HG03139 (cell line): ENCODE results near the gene KCNJ18.
"Not testable (repeated sequence)": the region's sequence is repeated elsewhere in the genome, so short reads cannot be mapped to it uniquely, and the experiment has no call there.

Source experiments
- ATAC-seq: cut with Tn5 transposase; IDR thresholded peaks from one replicate; pipeline ENCODE4 v1.9.1; 2021; ENCODE audit not compliant: unreplicated experiment

Gene KCNJ18

GRCh38 chr17:21670361-21671155 is 21.8 kb upstream of the KCNJ18 start:
- ATAC-seq = not testable (repeated sequence)

DNA sequence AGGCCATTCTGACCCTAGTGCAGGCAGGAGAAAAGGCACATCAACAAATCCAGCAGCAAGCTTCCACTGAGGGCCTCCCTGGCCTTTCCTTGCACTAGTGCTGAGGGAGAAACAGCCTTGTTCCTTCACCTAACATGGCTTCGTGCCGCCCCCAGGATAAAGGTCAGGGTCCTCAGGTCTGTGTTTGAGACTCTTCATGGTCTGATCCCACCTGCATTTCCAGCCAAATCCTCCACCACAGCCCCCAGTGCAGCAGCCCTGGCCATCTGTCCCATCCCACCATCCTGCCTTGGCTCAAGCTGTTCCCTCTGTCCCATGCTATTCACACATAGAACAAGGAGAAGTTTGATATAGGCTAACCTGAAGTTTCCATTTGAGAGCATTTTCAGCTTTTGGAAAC is 20.9 kb upstream of the KCNJ18 start:
- ATAC-seq = not testable (repeated sequence)

DNA sequence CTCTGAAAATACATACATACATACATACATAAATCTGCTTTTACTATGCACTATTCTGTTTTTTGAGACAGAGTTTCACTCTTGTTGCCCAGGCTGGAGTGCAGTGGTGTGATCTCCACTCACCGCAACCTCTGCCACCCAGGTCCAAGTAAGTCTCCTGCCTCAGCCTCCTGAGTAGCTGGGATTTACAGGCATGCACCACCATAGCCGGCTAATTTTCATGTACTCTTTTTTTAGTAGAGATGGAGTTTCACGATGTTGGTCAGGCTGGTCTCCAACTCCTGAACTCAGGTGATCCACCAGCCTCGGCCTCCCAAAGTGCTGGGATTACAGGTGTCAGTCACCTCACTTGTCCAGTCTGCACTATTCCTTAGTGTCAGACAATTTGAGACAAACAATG is 20.5 kb upstream of the KCNJ18 start:
- ATAC-seq = not testable (repeated sequence)

GRCh38 chr17:21673451-21674241 is 18.7 kb upstream of the KCNJ18 start:
- ATAC-seq = not testable (repeated sequence)

DNA sequence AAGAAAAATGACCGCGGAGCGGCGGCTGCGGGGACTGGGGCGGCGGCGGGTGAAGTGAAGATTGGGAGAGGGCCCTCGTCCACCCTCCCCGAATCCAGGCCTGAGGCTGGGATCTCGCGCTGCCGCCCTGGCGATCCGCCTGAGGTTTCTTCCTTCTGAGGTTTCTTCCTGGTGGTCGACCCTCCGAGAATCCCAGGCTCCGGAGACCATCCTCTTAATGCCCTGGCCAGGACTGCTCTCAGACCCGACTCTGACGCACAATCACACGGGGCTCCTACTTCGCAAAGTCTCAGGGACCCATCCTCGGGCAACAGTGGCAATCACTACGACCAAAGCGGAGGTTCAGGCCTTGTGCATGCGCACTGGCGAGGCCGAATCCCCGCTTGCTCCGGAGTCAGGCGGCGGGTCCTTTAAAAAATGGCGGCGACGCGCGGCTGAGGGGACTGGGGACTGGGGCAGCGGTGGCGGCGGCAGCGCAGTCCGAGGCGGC is 18.0 kb upstream of the KCNJ18 start:
- ATAC-seq = no peak

DNA sequence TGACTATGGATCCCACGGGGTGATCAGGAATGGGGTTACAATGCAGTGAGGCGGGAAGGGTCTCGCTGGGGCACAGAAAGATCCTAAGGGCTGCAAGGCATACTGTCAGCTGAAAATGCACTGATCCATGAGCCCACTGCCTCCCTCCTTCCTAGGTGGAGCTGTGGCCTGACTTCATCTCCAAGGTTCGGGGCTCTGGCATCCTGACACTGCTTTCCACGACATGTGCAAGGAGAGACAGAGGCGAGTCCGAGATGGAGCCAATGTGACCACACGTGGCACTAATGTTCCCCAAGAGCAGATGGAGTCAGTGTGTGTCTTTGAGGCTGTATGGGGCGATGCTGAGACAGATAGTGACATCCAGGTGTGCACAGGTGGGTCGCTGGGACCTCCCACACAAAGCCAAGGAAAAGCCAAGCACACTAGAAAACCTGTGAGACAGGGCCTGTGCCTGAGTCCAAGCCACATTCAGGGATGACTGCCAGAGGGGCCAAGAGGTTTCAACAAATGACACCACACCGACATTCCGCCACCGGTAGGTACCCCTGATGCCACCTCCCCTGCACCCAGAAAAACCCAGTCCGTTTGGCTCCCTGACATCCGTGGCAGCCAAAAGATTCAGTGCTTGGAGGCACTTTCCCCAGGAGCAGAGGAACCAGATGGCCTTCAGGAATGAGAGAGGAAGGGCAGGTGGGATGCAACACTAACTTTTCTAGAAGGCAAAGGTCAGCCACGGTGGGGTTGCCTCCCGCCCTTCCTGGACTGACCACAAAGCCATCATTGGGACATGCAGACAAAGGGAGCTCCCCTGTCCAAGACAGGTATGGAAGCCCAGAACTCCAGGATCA is 17.2 kb upstream of the KCNJ18 start:
- ATAC-seq = not testable (repeated sequence)

- not testable (repeated sequence) for ATAC-seq
Observed at GRCh38 chr17:21675739-21676130, 16.6 kb upstream of the KCNJ18 start.

- no peak for ATAC-seq
Observed at GRCh38 chr17:21676281-21677111, 15.8 kb upstream of the KCNJ18 start.

GRCh38 chr17:21677126-21677910 is 15.0 kb upstream of the KCNJ18 start:
- no peak for ATAC-seq

- ATAC-seq = no peak
Observed at GRCh38 chr17:21677911-21678310, 14.4 kb upstream of the KCNJ18 start.

GRCh38 chr17:21678393-21679081 is 13.8 kb upstream of the KCNJ18 start:
- ATAC-seq = no peak

DNA sequence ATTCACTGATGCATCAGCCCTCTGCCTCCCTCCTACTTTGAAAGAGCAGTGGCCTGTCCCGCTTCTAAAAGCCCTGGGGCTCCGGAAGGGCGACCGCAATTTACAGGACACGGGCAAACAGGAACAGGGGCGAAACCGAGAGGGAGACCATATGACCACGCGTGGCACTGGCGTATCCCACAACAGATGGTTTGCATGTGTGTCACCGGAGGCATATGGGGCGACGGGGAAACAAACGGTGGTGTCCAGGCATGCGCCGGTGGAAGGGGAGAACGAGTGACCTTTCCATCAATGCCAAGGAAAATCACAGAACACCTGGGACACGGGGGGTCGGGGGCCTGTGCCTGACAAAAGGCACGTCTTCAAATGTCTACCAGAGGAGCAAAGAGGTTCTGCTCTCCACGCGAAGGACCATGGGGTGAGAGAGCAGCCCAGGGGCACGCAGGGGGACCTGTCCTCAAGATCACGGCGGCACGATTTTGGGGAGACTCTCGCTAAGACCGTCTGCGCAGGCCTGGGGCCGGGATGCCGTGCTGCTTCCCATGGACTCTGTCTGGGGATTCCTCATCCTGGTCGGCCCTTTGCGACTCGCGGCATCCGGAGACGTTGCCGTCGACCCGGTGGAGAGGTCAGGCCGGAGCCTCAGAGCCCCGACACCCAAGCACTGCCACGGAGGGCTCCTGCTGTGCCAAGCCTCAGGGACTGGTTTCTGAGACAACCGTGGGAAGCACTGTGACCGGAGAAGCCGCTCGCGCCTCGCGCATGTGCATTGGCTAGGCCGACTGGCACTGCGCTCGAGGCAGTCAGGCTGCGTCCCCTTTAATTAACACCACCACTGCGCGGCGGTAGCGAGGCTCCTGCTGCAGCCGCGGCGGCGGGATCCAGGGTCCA is 12.8 kb upstream of the KCNJ18 start:
- ATAC-seq = no peak

DNA sequence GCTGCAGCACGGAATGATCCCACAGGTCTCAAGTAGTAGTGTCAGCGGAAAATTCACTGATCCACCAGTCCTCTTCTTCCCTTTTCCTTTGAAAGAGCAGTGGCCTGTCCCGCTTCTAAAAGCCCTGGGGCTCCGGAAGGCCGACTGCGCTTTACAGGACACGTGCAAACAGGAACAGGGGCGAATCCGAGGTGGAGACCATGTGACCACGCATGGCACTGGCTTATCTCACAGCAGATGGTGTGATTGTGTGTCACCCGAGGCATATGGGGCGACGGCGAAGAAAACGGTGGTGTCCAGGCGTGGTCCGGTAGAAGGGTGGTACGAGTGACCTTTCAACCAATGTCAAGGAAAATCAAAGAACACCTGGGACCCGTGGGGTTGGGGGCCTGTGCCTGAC is 12.0 kb upstream of the KCNJ18 start:
- no peak for ATAC-seq

GRCh38 chr17:21680850-21681351 is 11.4 kb upstream of the KCNJ18 start:
- not testable (repeated sequence) for ATAC-seq

DNA sequence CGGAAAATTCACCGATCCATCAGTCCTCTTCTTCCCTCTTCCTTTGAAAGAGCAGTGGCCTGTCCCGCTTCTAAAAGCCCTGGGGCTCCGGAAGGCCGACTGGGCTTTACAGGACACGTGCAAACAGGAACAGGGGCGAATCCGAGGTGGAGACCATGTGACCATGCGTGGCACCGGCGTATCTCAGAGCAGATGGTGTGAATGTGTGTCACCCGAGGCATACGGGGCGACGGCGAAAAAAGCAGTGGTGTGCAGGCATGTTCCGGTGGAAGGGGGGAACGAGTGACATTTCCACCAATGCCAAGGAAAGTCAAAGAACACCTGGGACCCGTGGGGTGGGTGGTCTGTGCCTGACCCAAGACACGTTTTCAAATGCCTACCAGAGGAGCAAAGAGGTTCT is 10.7 kb upstream of the KCNJ18 start:
- not testable (repeated sequence) for ATAC-seq

DNA sequence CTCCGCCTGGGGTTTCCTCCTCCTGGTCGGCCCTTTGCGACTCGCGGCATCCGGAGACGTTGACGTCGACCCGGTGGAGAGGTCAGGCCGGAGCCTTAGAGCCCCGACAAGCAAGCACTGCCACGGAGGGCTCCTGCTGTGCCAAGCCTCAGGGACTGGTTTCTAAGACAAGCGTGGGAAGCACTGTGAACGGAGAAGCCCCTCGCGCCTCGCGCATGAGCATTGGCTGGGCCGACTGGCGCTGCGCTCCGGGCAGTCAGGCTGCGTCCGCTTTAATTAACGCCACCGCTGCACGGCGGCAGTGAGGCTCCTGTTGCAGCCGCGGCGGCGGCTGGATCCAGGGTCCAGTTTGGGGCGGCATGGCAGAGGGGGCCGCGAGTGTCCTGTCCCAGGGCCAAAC is 10.2 kb upstream of the KCNJ18 start:
- not testable (repeated sequence) for ATAC-seq

GRCh38 chr17:21683142-21683712 is 9.1 kb upstream of the KCNJ18 start:
- not testable (repeated sequence) for ATAC-seq
